T-helper 1 cell treated with Interleukin-12 subunit alpha and Interleukin-12 subunit beta and Interleukin-4 antibody, amounts not matched to agents 30 μg/mL and 1 μg/mL, for 36 hours (primary cell): ENCODE measurements around the gene PRKCG.
A peak's percentile ranks its signal among the peaks of the same experiment; 100 is the strongest.

ENCODE experiments used
- H3K27ac Mint-ChIP-seq: one replicate; pipeline ENCODE4 v1.8.0; 2021; ENCODE audit warnings: mild to moderate bottlenecking, mixed read lengths
- H3K27me3 Mint-ChIP-seq: one replicate; pipeline ENCODE4 v1.8.0; 2021; ENCODE audit warnings: low read depth, mixed read lengths
- H3K36me3 Mint-ChIP-seq: one replicate; pipeline ENCODE4 v1.8.0; 2021; ENCODE audit warnings: low read depth, mixed read lengths
- H3K4me1 Mint-ChIP-seq: one replicate; pipeline ENCODE4 v1.8.0; 2021; ENCODE audit warnings: low read depth, mixed read lengths
- H3K4me3 Mint-ChIP-seq: one replicate; pipeline ENCODE4 v1.8.0; 2021; ENCODE audit warnings: mild to moderate bottlenecking, moderate library complexity, mixed read lengths
- H3K9me3 Mint-ChIP-seq: one replicate; pipeline ENCODE4 v1.8.0; 2021; ENCODE audit warnings: mixed read lengths

Gene PRKCG

DNA sequence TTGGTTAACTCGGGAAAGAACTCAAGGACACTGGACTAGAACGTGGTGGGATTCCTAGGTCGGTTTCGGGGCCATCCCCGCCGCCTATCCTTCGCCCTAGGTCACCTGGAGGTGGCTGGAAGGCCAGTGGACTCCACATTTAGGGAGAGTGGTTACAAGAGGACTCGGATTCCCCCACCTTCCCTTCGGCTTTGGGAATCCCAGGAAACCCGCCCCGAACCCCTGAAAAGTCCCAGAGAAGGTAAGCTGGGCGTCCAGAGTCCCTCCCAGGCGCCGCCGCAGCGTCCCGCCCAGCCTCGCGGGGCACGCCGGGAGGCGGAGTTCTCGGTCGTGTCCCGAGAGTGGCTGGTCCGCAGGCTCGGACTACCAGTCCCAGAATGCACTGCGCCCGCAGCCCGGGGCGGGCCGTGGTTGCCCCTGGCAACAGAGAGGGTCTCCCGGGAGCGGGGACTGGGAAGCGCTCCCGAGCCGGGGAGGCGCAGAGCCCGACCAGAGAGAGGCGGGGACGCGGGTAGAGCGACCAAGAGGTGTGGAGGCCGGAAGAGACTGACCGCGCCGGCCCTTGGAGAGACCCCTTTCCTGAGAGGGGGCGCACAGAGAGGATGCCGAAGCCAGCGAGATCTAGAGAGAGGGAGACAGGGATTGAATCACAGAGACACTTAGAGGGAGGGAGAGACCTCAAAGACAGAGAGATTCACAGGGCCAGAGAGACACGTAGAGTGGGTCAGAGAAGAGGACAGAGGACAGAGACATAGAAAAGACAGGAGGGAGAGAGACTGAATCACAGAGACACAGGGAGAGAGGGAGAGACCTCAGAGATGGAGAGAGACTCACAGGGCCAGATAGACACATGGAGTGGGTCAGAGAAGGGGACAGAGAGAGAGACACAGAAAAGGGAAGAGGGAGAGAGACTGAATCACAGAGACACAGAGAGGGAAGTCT, 2.6 kb upstream of the PRKCG start:
- Mint-ChIP-seq H3K9me3 (no peaks in the 10 kb centered on the region), H3K27me3 (peaks cover 17% of the 10 kb centered on the region), H3K27ac (no peak overlapping the region), H3K4me1 (peaks cover 25% of the 10 kb centered on the region), H3K36me3 (peaks cover 19% of the 10 kb centered on the region), H3K4me3 (no peak overlapping the region)

DNA sequence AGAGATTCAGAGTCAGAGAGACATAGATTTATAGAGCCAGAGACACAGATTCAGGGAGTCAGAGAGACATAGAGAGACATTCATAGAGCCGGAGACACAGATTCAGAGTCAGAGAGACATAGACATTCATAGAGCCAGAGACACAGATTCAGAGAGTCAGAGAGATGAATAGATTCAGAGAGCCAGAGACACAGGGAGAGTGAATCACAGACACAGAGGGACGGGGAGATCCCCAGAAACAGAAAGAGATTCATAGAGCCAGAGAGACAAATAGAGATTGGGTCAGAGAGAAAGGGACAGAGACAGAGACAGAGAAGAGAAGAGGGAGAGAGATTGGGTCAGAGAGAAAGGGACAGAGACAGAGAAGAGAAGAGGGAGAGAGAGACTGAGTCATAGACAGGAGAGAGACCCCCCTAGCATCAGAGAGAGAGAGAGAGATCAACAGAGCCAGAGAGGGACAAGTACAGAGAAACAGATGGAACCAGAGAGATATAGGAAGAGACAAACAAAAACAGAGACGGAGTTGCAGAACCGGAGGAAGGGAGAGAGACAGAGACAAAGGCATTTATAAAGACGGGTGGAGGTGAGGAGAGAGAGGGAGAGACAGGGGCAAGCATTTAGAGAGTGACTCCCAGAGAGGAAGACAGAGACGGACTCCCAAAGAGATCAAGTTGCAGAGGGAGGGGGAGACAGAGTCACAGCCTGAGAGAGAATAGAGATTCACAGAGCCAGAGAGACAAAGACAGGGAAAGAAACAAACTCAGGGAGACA, 1.1 kb upstream of the PRKCG start:
- no peaks in the 10 kb centered on the region for H3K9me3 Mint-ChIP-seq
- peaks cover 30% of the 10 kb centered on the region for H3K27me3 Mint-ChIP-seq
- H3K27ac Mint-ChIP-seq = no peak overlapping the region
- H3K36me3 Mint-ChIP-seq = peaks cover 11% of the 10 kb centered on the region
- H3K4me1 Mint-ChIP-seq = peaks cover 17% of the 10 kb centered on the region
- H3K4me3 Mint-ChIP-seq = no peak overlapping the region

DNA sequence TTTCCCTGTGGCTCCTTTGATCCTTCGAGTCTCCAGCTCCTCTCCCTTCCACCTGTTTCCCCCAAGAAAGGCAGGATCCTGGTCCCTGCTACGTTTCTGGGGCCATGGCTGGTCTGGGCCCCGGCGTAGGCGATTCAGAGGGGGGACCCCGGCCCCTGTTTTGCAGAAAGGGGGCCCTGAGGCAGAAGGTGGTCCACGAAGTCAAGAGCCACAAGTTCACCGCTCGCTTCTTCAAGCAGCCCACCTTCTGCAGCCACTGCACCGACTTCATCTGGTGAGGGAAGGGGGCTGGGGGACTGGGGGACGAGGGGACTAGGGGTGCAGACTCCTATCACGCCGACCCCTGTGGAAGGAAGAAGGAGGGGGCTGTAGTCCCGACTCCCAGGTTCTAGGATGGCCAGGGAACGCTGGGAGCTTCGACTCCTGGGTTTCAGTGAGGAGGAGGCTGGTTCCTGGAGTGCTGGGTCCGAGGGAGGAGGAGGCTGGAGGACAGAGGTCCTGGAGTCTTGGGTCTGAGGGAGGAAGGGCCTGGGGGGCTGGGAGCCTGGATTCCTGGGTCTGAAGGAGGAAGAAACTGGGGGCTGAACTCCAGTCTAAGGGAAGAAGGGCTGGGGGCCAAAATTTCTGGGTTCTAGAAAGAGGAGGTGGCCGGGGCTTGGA, 524 bp downstream of the PRKCG start:
- peaks cover 1% of the 10 kb centered on the region for H3K36me3 Mint-ChIP-seq
- H3K9me3 Mint-ChIP-seq = no peaks in the 10 kb centered on the region
- H3K27me3 Mint-ChIP-seq = peaks cover 37% of the 10 kb centered on the region
- H3K4me1 Mint-ChIP-seq = peaks cover 4% of the 10 kb centered on the region
- H3K4me3 Mint-ChIP-seq = peak overlapping the region; percentile 53
- no peak overlapping the region for H3K27ac Mint-ChIP-seq

DNA sequence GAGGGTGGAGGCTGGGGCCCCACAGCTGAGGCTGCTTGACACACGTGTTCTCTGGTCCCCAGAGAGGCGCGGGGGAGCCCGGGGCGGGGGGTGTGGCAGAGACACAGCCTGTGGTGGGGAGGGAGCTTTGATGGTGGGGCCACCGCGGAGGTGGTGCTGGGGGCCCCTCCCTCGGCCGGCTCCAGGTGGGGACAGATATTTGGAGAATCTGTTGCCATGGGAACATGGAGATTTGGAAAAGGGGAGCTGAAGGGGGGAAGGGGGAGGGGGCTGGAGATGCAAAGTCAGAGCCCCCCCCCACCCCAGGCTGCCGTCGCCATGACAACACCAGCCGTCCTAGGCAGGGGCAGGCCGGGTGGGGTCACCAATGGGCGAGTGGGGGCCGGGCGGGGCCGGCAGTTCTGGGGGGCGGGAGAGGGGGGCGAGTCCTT, 1.2 kb downstream of the PRKCG start:
- peaks cover 1% of the 10 kb centered on the region for H3K36me3 Mint-ChIP-seq
- H3K27ac Mint-ChIP-seq = no peak overlapping the region
- H3K27me3 Mint-ChIP-seq = peaks cover 37% of the 10 kb centered on the region
- H3K4me1 Mint-ChIP-seq = peaks cover 3% of the 10 kb centered on the region
- H3K4me3 Mint-ChIP-seq = no peak overlapping the region
- no peaks in the 10 kb centered on the region for H3K9me3 Mint-ChIP-seq

DNA sequence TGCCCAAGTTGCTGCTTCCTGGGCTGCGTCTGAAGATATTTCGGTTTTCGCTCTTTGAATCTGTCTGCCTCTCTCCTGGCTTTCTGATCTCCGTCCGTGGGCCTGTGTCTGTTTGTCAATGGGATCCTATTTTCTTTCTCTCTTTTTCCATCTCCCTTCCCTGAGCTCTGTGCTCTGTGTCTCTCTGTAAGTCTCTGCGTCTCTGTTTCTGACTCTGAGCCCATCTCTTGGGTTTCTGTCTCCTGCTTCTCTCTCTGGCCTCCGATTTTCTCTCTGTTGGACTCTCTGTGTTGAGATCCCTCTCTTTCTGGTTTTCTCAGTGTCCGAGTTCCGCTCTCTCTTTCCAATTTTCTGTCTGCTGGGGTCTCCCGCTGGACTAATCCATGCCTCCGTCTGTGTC, 1.7 kb downstream of the PRKCG start:
- Mint-ChIP-seq H3K27ac (peak overlapping the region; percentile 37), H3K4me1 (peaks cover 3% of the 10 kb centered on the region), H3K4me3 (peak overlapping the region; percentile 18), H3K36me3 (peaks cover 1% of the 10 kb centered on the region), H3K9me3 (no peaks in the 10 kb centered on the region), H3K27me3 (peaks cover 37% of the 10 kb centered on the region)

DNA sequence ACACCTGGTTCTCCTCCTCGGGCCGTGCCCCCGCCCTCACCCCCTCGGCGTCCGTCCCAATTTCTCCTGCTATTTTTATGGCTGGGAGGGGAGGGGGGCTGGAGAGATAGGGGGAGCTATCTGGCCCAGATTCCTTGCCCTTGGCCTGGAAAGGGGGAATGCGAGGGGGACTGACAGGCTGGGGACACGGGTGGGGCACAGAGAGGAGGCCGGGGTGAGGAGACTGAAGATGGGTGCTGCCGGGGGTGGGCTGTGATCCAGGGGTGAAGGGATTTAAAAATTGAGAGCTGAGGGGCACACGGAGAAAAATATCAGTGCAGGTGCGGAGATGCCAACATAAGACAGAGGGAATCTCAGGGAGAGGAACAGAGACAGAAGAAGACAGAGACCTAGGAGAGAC, 2.3 kb downstream of the PRKCG start:
- no peak overlapping the region for H3K27ac Mint-ChIP-seq
- no peak overlapping the region for H3K4me3 Mint-ChIP-seq
- H3K27me3 Mint-ChIP-seq = peaks cover 37% of the 10 kb centered on the region
- peaks cover 1% of the 10 kb centered on the region for H3K36me3 Mint-ChIP-seq
- peaks cover 3% of the 10 kb centered on the region for H3K4me1 Mint-ChIP-seq
- no peaks in the 10 kb centered on the region for H3K9me3 Mint-ChIP-seq

DNA sequence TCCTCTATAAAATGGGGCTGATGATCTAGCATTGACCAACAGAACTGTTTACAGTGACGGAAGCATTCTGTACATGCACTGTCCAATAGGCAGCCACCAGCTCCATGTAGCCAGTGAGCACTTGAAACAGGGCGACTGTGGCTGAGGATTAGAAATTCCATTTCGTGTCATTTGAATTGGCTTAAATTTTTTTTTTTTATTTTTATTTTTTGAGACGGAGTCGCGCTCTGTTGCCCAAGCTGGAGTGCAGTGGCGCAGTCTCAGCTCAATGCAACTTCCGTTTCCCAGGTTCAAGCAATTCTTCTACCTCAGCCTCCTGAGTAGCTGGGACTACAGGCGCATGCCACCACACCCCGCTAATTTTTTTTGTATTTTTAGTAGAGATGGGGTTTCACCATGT, 3.0 kb downstream of the PRKCG start:
- peaks cover 3% of the 10 kb centered on the region for H3K4me1 Mint-ChIP-seq
- no peak overlapping the region for H3K27ac Mint-ChIP-seq
- H3K36me3 Mint-ChIP-seq = peaks cover 1% of the 10 kb centered on the region
- H3K4me3 Mint-ChIP-seq = no peak overlapping the region
- no peaks in the 10 kb centered on the region for H3K9me3 Mint-ChIP-seq
- peaks cover 37% of the 10 kb centered on the region for H3K27me3 Mint-ChIP-seq

DNA sequence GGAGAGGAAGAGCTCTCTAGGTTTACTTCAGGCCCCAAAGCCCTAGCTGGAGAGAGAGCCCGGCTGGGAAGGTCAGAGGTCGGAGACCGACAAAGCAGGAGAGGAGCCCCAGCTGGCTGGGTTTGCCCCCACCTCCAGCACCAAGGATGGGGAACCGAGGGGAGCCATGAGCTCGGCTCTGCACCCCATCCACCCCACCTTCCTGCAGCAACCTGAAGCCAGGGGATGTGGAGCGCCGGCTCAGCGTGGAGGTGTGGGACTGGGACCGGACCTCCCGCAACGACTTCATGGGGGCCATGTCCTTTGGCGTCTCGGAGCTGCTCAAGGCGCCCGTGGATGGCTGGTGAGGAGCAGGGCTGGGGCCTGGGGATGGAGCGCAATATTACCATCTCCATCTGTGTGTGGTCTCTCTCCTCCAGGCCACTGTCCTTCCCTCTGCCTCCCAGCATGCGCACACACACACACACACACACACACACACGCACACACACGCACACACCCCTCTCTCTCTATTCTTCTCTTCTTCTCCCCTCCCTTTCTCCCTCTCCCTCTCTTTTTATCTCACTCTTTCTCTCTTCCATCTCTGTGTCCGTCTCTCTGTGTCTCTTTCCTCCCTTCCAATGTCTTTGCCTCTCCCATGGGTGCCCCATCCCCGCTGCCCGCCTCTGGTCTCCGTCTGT, 10.4 kb downstream of the PRKCG start:
- H3K27me3 Mint-ChIP-seq = peaks cover 14% of the 10 kb centered on the region
- H3K9me3 Mint-ChIP-seq = no peaks in the 10 kb centered on the region
- no peaks in the 10 kb centered on the region for H3K4me1 Mint-ChIP-seq

DNA sequence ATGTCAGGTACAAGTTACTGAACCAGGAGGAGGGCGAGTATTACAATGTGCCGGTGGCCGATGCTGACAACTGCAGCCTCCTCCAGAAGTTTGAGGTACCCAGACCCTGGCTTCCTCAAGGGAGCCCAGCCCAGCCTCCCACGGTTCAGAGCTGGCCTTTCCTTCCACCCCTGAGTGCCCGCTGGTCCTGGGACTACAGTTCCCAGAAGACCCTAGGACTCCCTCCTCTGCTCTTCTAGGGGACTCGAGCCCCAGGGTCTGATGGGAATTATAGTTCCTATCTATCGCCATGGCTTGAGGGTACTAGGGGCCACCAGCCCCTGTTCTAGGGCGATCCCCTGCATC, 11.0 kb downstream of the PRKCG start:
- no peaks in the 10 kb centered on the region for H3K36me3 Mint-ChIP-seq
- H3K9me3 Mint-ChIP-seq = no peaks in the 10 kb centered on the region
- H3K27ac Mint-ChIP-seq = no peak overlapping the region
- no peaks in the 10 kb centered on the region for H3K4me1 Mint-ChIP-seq
- peaks cover 16% of the 10 kb centered on the region for H3K27me3 Mint-ChIP-seq
- no peak overlapping the region for H3K4me3 Mint-ChIP-seq

More for the DNA sequence above, 10.4 kb downstream of the PRKCG start:
- no peak overlapping the region for H3K4me3 Mint-ChIP-seq
- H3K36me3 Mint-ChIP-seq = no peaks in the 10 kb centered on the region
- H3K27ac Mint-ChIP-seq = no peak overlapping the region

DNA sequence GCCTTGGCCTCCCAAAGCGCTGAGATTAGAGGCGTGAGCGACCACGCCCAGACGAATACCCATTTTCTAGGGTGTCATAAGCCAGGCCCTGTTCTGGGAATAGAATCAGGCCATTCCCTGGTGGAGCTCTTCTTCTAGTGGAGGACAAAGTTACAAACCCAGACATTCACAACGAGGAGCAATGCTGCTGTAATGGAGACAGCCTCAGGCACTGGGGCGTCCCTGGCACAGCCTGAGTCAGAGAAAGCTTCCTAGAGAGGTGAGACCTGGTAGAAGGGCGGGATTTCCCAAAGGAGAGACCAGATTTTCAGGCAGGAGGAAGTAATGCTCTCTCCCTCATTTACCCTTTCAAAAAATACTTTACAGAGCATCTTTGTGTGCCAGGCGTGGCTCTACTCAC, 12.7 kb downstream of the PRKCG start:
- Mint-ChIP-seq H3K9me3 (no peaks in the 10 kb centered on the region), H3K4me3 (no peak overlapping the region), H3K36me3 (no peaks in the 10 kb centered on the region), H3K27ac (no peak overlapping the region), H3K4me1 (no peaks in the 10 kb centered on the region), H3K27me3 (peaks cover 20% of the 10 kb centered on the region)

DNA sequence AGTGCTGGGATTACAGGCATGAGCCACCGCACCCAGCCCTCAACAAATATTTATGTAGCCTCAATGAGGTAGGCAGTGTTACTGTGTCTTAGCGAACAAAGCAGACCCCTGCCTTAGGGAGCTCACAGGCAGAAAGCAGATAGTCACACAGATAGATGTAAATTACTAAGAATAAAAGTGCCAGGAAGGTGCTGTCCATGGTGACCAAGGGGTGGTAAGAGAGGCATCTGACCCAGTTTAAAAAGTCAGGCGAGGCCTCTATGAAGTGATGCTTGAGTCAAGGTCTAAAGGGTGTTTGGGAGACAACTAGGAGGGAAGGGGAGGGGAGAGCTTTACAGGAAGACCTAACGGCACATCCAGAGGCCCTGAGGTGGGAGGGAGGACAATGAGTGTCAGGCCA, 14.7 kb downstream of the PRKCG start:
- peaks cover 17% of the 10 kb centered on the region for H3K27me3 Mint-ChIP-seq
- H3K36me3 Mint-ChIP-seq = no peaks in the 10 kb centered on the region
- no peaks in the 10 kb centered on the region for H3K4me1 Mint-ChIP-seq
- no peaks in the 10 kb centered on the region for H3K9me3 Mint-ChIP-seq
- no peak overlapping the region for H3K27ac Mint-ChIP-seq
- no peak overlapping the region for H3K4me3 Mint-ChIP-seq

DNA sequence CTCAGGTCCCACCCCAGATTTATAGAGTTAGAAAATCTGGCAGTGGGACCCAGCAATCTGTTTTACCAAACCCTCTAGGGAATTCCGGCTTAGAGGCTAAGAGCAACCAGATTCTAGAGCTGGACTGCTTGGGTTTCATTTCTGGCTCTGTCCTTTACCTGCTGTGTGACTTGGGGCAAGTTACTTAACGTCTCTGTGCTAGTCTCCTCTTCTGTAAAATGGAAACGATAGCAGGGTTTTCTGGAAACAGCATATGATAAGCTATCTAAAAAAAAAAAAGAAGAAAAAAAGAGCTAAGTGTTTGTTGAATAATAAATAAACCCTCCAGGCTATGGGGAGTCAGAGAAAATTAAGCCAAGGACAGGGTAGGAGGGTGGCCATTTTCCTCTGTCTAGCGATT, 15.5 kb downstream of the PRKCG start:
- Mint-ChIP-seq H3K4me3 (no peak overlapping the region), H3K4me1 (no peaks in the 10 kb centered on the region), H3K36me3 (no peaks in the 10 kb centered on the region), H3K27me3 (peaks cover 12% of the 10 kb centered on the region), H3K27ac (no peak overlapping the region), H3K9me3 (no peaks in the 10 kb centered on the region)

DNA sequence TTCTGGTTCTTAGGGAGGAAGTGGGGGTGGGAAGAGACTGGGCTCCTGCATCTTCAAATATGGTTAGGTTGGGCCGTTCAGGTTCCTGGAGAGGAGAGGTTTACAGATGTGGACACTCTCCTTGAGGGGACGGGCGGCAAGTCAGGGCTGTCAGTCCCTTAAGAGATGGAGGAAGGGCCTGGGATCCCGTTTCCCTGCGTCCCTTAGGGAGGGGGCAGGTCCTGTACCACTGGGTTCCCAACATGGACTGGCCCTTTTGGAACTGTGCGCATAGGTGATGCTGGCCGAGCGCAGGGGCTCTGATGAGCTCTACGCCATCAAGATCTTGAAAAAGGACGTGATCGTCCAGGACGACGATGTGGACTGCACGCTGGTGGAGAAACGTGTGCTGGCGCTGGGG, 16.2 kb downstream of the PRKCG start:
- Mint-ChIP-seq H3K4me3 (no peak overlapping the region), H3K9me3 (no peaks in the 10 kb centered on the region), H3K36me3 (no peaks in the 10 kb centered on the region), H3K4me1 (no peaks in the 10 kb centered on the region), H3K27me3 (peaks cover 12% of the 10 kb centered on the region), H3K27ac (no peak overlapping the region)

DNA sequence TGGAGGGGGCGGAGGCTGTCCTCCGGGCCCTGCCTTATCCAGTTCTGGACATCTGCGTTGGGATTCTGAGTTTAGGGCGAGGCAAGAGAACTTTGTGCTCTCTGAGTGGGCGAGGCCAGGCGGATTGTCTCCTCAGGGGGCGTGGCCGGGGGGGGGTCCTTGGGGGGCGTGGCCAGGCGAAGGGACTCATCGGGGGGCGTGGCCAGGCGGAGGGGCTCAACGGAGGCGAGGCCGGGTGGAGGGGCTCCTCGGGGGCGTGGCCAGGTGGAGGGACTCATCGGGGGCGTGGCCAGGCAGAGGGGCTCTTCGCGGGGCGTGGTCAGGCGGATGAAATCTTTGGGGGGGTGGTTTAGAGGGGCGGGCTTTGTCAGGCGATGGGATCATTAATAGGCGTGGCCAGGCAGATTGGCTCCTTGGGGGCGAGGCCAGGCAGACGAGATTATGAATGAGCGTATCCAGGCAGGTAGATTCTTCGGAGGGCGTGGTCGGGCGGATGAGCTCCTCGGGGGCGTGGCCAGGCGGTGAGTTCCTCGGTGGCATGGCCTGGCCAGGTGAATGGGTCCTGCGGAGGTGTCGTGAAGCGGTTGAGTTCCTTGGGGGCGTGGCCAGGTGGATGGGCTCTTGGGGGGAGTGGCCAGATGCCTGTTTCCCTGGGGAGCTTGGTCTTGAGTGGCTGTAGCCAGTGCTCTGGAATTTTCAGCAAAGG, 16.8 kb downstream of the PRKCG start:
- Mint-ChIP-seq H3K27me3 (peaks cover 12% of the 10 kb centered on the region), H3K27ac (no peak overlapping the region), H3K36me3 (no peaks in the 10 kb centered on the region), H3K9me3 (no peaks in the 10 kb centered on the region), H3K4me3 (no peak overlapping the region), H3K4me1 (no peaks in the 10 kb centered on the region)
